ENCODE data around the gene CPHXL.

DNA sequence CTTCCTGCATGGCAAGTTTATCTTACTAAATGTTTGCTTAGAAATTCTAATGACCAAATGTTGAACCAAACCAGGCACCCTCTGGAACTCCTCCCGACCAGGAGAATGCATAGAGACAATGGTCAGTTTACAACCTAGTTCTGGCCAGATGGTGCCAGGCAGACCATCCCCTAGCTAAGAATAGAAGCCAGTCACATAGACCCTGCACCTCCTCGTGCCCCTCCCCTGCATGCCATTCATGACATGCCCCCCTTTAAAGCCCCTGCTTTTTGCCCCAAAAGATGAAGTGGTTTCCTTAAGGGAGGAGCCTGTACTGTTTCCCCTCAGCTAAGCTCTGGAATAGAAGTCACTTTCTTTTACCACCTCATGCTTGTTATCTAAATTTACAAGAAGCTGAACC lies 6.6 kb upstream of the CPHXL start:
- no peak for TF ChIP-seq POLR2A (IDR thresholded peaks at IDR 0.05)
- TF ChIP-seq, protein P1, sequence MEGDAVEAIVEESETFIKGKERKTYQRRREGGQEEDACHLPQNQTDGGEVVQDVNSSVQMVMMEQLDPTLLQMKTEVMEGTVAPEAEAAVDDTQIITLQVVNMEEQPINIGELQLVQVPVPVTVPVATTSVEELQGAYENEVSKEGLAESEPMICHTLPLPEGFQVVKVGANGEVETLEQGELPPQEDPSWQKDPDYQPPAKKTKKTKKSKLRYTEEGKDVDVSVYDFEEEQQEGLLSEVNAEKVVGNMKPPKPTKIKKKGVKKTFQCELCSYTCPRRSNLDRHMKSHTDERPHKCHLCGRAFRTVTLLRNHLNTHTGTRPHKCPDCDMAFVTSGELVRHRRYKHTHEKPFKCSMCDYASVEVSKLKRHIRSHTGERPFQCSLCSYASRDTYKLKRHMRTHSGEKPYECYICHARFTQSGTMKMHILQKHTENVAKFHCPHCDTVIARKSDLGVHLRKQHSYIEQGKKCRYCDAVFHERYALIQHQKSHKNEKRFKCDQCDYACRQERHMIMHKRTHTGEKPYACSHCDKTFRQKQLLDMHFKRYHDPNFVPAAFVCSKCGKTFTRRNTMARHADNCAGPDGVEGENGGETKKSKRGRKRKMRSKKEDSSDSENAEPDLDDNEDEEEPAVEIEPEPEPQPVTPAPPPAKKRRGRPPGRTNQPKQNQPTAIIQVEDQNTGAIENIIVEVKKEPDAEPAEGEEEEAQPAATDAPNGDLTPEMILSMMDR (IDR thresholded peaks at IDR 0.05) = no peak
